GM12878 (cell line): Measurements from ENCODE around the gene MVB12B. TPM values are rescaled to one million over a fixed set of nuclear protein-coding genes. Genes with fewer than 3 reads are reported as not detected.

Source experiments
- ATAC-seq: fragments of 200-7000 bp; cut with Tn5 transposase; 3 replicates; pipeline ENCODE4 v1.9.1; 2020; ENCODE audit warnings: mild to moderate bottlenecking, moderate library complexity
- BruUV-seq: library from RNA; stranded (reverse); fragments of 400-500 nt; replicated peaks from 2 replicates; lab custom pipeline; 2021; lab: Mats Ljungman, UMichigan
- CTCF ChIA-PET: fragments of 300-600 bp; sonication (Branson Sonifier 250); formaldehyde crosslinking; extraction: SDS; loops from one replicate; lab custom pipeline; 2021; ENCODE audit warnings: inconsistent platforms; lab: Yijun Ruan, JAX
- POLR2A ChIA-PET: fragments of 350-600 bp; formaldehyde crosslinking; extraction: SDS; loops from one replicate; lab custom pipeline; 2021; ENCODE audit warnings: inconsistent platforms; lab: Charles Lee
- RAD21 ChIA-PET: fragments of 300-600 bp; sonication (Branson Sonifier 250); formaldehyde crosslinking; loops from one replicate; lab custom pipeline; 2023; ENCODE audit warnings: antibody characterized with exemption; ENCODE audit not compliant: unreplicated experiment; lab: Charles Lee
- SMC1A ChIA-PET: fragments of 300-600 bp; sonication (Branson Sonifier 250); formaldehyde crosslinking; loops from one replicate; lab custom pipeline; 2023; ENCODE audit not compliant: unreplicated experiment, uncharacterized antibody; lab: Charles Lee
- DNase-seq: peaks from one replicate; pipeline ENCODE4 v3.0.0-alpha.2; 2011; ENCODE audit warnings: low read depth, low spot score
- FAIRE-seq: peaks from 3 replicates; lab custom pipeline; 2011; peaks lifted over from hg19 to GRCh38; lab: Jason Lieb, UNC
- H2AFZ ChIP-seq: 2 replicates; pipeline ENCODE4 v1.6.0; 2011; ENCODE audit warnings: low read depth, low read length, control low read depth; ENCODE audit not compliant: control insufficient read depth
- H3K27ac ChIP-seq: 2 replicates; pipeline ENCODE4 v1.5.1; 2011; ENCODE audit warnings: control low read depth; ENCODE audit not compliant: control insufficient read depth, insufficient read depth
- H3K27me3 ChIP-seq, 2 experiments: replicated peaks in 1 of 2; 2 replicates each; pipeline versions ENCODE4 v1.6.0 to v1.6.1; 2011; ENCODE audit warnings: low read length in 1 of 2; ENCODE audit not compliant: control insufficient read depth in 2 of 2, insufficient read depth in 2 of 2
- H3K36me3 ChIP-seq, 2 experiments: 2 replicates each; pipeline ENCODE4 v1.5.1; 2011; ENCODE audit warnings: low read length in 1 of 2; ENCODE audit not compliant: control insufficient read depth in 2 of 2, insufficient read depth in 2 of 2
- H3K4me1 ChIP-seq: 2 replicates; pipeline ENCODE4 v1.6.1; 2011; ENCODE audit warnings: mild to moderate bottlenecking, low read length, moderate library complexity, mixed read lengths; ENCODE audit not compliant: control insufficient read depth, insufficient read depth
- H3K4me2 ChIP-seq: 2 replicates; pipeline ENCODE4 v1.6.0; 2011; ENCODE audit warnings: control low read depth; ENCODE audit not compliant: control insufficient read depth, insufficient read depth
- H3K4me3 ChIP-seq: fragments of 200-600 bp; sonication (generic); 2 replicates; pipeline ENCODE4 v1.5.1; 2016
- H3K79me2 ChIP-seq: 2 replicates; pipeline ENCODE4 v1.6.0; 2011; ENCODE audit warnings: low read length; ENCODE audit not compliant: control insufficient read depth, insufficient read depth
- H3K9ac ChIP-seq: 2 replicates; pipeline ENCODE4 v1.8.0; 2011; ENCODE audit warnings: low read length, control low read depth, mixed read lengths; ENCODE audit not compliant: control insufficient read depth, insufficient read depth
- H3K9me3 ChIP-seq: replicated peaks from 3 replicates; pipeline ENCODE4 v1.5.1; 2011; ENCODE audit warnings: mild to moderate bottlenecking, low read length; ENCODE audit not compliant: control insufficient read depth, insufficient read depth
- H4K20me1 ChIP-seq: 2 replicates; pipeline ENCODE4 v1.6.0; 2011; ENCODE audit not compliant: control insufficient read depth, insufficient read depth
- CHD1 ChIP-seq: IDR thresholded peaks from 2 replicates; pipeline ENCODE4 v1.6.1; 2012; ENCODE audit warnings: low read depth, low read length, improper control_type of control experiment
- CREM ChIP-seq: IDR thresholded peaks from 2 replicates; pipeline ENCODE4 v1.6.1; 2014; ENCODE audit warnings: antibody characterized with exemption, low read depth
- ESRRA ChIP-seq: IDR thresholded peaks from 2 replicates; pipeline ENCODE4 v1.6.1; 2012; ENCODE audit warnings: mild to moderate bottlenecking, low read length, improper control_type of control experiment
- HCFC1 ChIP-seq: fragments of 150-350 bp; IDR thresholded peaks from 2 replicates; pipeline ENCODE4 v1.6.1; 2014; ENCODE audit warnings: low read length
- IKZF1 ChIP-seq: fragments of 450-650 bp; conservative IDR thresholded peaks from 2 replicates; pipeline ENCODE4 v1.6.1; 2017; ENCODE audit warnings: antibody characterized with exemption, mild to moderate bottlenecking
- KAT2A ChIP-seq: conservative IDR thresholded peaks from 2 replicates; pipeline ENCODE4 v1.6.1; 2011; ENCODE audit warnings: low read depth, low read length; ENCODE audit not compliant: control insufficient read depth
- KLF5 ChIP-seq: fragments of 450-650 bp; IDR thresholded peaks from 2 replicates; pipeline ENCODE4 v1.6.1; 2014; ENCODE audit warnings: mild to moderate bottlenecking; ENCODE audit not compliant: partially characterized antibody
- PML ChIP-seq: IDR thresholded peaks from 2 replicates; pipeline ENCODE4 v1.6.1; 2012; ENCODE audit warnings: low read length, inconsistent platforms
- SIN3A ChIP-seq: IDR thresholded peaks from 2 replicates; pipeline ENCODE4 v1.6.1; 2012; ENCODE audit warnings: low read depth, low read length, improper control_type of control experiment
- SMAD5 ChIP-seq: IDR thresholded peaks from 2 replicates; pipeline ENCODE4 v1.6.1; 2016; ENCODE audit warnings: antibody characterized with exemption, low read depth
- SUPT20H ChIP-seq: IDR thresholded peaks from 2 replicates; pipeline ENCODE4 v1.6.1; 2011; ENCODE audit warnings: low read depth, mild to moderate bottlenecking, low read length, moderate library complexity, borderline replicate concordance; ENCODE audit not compliant: control insufficient read depth
- ZNF384 ChIP-seq: IDR thresholded peaks from 2 replicates; pipeline ENCODE4 v1.6.1; 2012; ENCODE audit warnings: low read depth, mild to moderate bottlenecking, low read length, improper control_type of control experiment, borderline replicate concordance
- WGBS: methylation state at CpG from one replicate; pipeline ENCODE4 v1.1.6; 2016; ENCODE audit warnings: low lambda C conversion rate; ENCODE audit not compliant: insufficient replicate concordance, insufficient coverage; ENCODE audit errors: missing lambda C conversion rate; 5-methylcytosine and 5-hydroxymethylcytosine counted together
- in situ Hi-C: fragments of 300-500 bp; cut with MboI; formaldehyde crosslinking; loops from 9 replicates; pipeline ENCODE4 v1.14.3; 2018; ENCODE audit warnings: mixed read lengths
- intact Hi-C: fragments of 100-400 bp; cut with micrococcal nuclease; formaldehyde crosslinking; loops from one replicate; pipeline ENCODE4 v1.14.2; 2022; ENCODE audit not compliant: unreplicated experiment
- polyA plus RNA-seq, 11 experiments: library from polyadenylated mRNA; depleted of rRNA in 4 of 11; unstranded in 6 of 11; stranded (reverse) in 5 of 11; fragments of >200 nt; fragmentation: Nextera tagmentation in 4 of 11; fragmentation: Illumina TruSeq in 1 of 11; extraction: Ambion mirVana in 4 of 11; extraction: Trizol in 1 of 11; gene quantifications; 1 replicate in 1 of 11; 2 replicates in 10 of 11; pipeline versions ENCODE4 v1.2.1 to v1.2.3, GENCODE V29; 2011 to 2016; ENCODE audit warnings: inconsistent platforms in 2 of 11, missing spikeins in 2 of 11, low read depth in 1 of 11
- total RNA-seq, 4 experiments: library from RNA; depleted of rRNA in 3 of 4; stranded (reverse); fragments of >200 nt in 3 of 4; fragmentation: Illumina TruSeq in 1 of 4; extraction: Trizol in 1 of 4; gene quantifications; 2 replicates each; pipeline versions ENCODE4 v1.2.1 to v1.2.3, GENCODE V29; 2013 to 2021

Gene MVB12B
- total and polyA plus RNA-seq, 10 of the 15 experiments (the other 5 are each of a cell fraction or from before 2014, with no cell fraction given) = 0.08 TPM; not detected in 9

- no peak for ATAC-seq
- SMC1A ChIA-PET = no interaction called here
- CTCF ChIA-PET = interaction anchor here (0.6 to 1.7 kb wide), 3 partner anchors 20 to 193 kb away, joined by 3 to 7 read pairs (median 3); no protein-coding TSS in a partner anchor
These were observed 29.0 kb upstream of the MVB12B start for GRCh38 chr9:126297661-126298060.

DNA sequence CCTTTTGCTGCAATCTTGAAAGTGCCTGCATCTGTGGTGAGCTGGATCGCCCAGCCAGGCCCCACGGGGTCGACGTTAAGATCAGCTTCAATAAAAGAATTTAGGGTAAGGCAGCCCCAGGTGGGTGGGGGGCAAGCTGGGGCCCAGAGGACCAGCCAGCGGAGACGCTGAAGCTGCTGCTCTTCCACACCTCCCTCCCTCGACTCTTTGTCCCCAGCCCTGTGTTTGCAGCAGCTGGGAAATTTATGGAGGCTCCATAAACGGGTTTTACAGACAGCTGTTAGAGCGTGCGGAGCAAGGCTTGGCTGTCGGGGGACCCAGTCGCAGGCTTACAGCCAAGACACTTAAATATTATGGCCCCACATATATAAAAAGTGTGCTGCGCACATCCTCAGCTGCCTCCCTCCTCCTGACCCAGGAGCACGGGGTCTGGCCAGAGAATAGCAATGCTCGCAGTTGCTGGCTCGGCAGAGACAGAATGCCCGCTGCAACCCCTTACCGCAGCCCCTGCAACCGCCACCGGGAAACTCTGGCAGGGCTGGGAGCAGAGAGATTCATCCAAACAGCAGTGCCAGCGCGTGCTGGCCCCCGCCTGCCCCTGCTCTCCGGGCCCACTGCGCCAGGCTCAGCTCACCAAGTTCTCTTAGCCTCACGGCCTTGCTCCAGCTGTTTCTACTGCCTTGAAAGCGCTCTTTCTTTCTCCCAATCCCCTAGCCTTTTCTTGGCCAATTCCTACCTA lies 28.4 kb upstream of the MVB12B start:
- H3K9ac ChIP-seq = no peak overlapping the region
- no peaks in the 10 kb centered on the region for H3K9me3 ChIP-seq
- RAD21 ChIA-PET = no interaction called here
- intact Hi-C loops (no loop called here), in situ Hi-C loops (no loop called here)
- no peak overlapping the region for H2AFZ ChIP-seq
- H3K36me3 ChIP-seq = no peaks in the 10 kb centered on the region
- H3K4me3 ChIP-seq = no peak overlapping the region
- H3K27me3 ChIP-seq = no peaks in the 10 kb centered on the region; a peak in 1 of 4 replicates
- H3K4me1 ChIP-seq = no peaks in the 10 kb centered on the region
- no TSS peak for BruUV-seq
- POLR2A ChIA-PET = no interaction called here
- H3K4me2 ChIP-seq = no peak overlapping the region
- SMC1A ChIA-PET = interaction anchor here (1.7 kb wide), 1 partner anchor 193 kb away, joined by 6 read pairs; no protein-coding TSS in a partner anchor
- H3K27ac ChIP-seq = no peak overlapping the region
- ATAC-seq (no peak), FAIRE-seq (no peak), DNase-seq (no peak)
- no peak for TF ChIP-seq IKZF1
- no peak for TF ChIP-seq KLF5
- TF ChIP-seq CREM = no peak
- TF ChIP-seq KAT2A = no peak
- no peak for TF ChIP-seq CHD1
- TF ChIP-seq PML = no peak
- TF ChIP-seq SIN3A = no peak
- no peak for TF ChIP-seq ESRRA
- TF ChIP-seq SMAD5 = no peak
- CTCF ChIA-PET = interaction anchor here (1.2 to 1.7 kb wide), 4 partner anchors 100 to 891 kb away, joined by 3 to 7 read pairs (median 5); no protein-coding TSS in a partner anchor
- H4K20me1 ChIP-seq = no peaks in the 10 kb centered on the region
- no peaks in the 10 kb centered on the region for H3K79me2 ChIP-seq
- WGBS = 46% methylated on average over 27 of the region's 27 CpGs

More at GRCh38 chr9:126297661-126298060, 29.0 kb upstream of the MVB12B start:
- H3K4me3 ChIP-seq = no peak overlapping the region
- no peak overlapping the region for H3K9ac ChIP-seq
- H3K27me3 ChIP-seq = no peaks in the 10 kb centered on the region; a peak in 1 of 4 replicates
- RAD21 ChIA-PET = no interaction called here
- WGBS = 23% methylated on average over 7 of the region's 7 CpGs
- intact Hi-C loops = no loop called here
- H4K20me1 ChIP-seq = no peaks in the 10 kb centered on the region
- TF ChIP-seq ZNF384 (no peak), SUPT20H (no peak), SIN3A (no peak), HCFC1 (no peak)
- TF ChIP-seq, all 136 proteins: peak for 0
- POLR2A ChIA-PET = no interaction called here
- DNase-seq (no peak), FAIRE-seq (no peak)
- no TSS peak for BruUV-seq
- Histone ChIP-seq H3K9me3 (no peaks in the 10 kb centered on the region), H3K27ac (no peak overlapping the region), H3K79me2 (no peaks in the 10 kb centered on the region), H2AFZ (no peak overlapping the region), H3K4me2 (no peak overlapping the region), H3K36me3 (no peaks in the 10 kb centered on the region), H3K4me1 (no peaks in the 10 kb centered on the region)
- in situ Hi-C loops = no loop called here
